ENCODE measurements around the gene FRK. TPM values are rescaled to one million over a fixed set of nuclear protein-coding genes. Genes with fewer than 3 reads are reported as not detected.

The FRK gene
- polyA plus RNA-seq (2011; rRNA removed) (6.7 and 8.9 TPM in 2 replicates), polyA plus RNA-seq (2017; fragmentation: RNase III; extraction: RNeasy Plus Mini Kit Qiagen cat#74134 plus additional on column Dnase treatment) (1.7 to 2.2 TPM (median 2.1 TPM) in 3 replicates), polyA minus RNA-seq (2011; rRNA and poly(A)+ RNA removed) (15.4 and 18.7 TPM in 2 replicates)
- 0.67 and 0.93 TPM in 2 replicates for polyA plus RNA-seq (2012; cell fraction: cytosol; rRNA removed)
- polyA plus RNA-seq (2012; cell fraction: nucleus; rRNA removed): 0.82 and 1.2 TPM in 2 replicates

- peak within 1 kb of the TSS; percentile 72 for H3K4me3 ChIP-seq
- POLR2A ChIA-PET: interaction anchor here (0.6 to 1.3 kb wide), 10 partner anchors 13 to 49 kb away, joined by 3 to 17 read pairs (median 4); partner anchors contain the start of gene NT5DC1
- TF ChIP-seq EHF (CRISPR knock-in tag; IDR thresholded peaks at IDR 0.05) (no peak), BCL3 (IDR thresholded peaks at IDR 0.05) (0 out of 3 replicates have a peak, but pooled peaks have one; percentile 48), HOXA7 (CRISPR knock-in tag; IDR thresholded peaks at IDR 0.05) (no peak), RAD21 (conservative IDR thresholded peaks at IDR 0.05 in 1 of 2, IDR thresholded peaks at IDR 0.05 in 1 of 2) (0 out of 5 replicates have a peak, but pooled peaks of 1 of the 2 experiments have one; percentile 15), JUN (IDR thresholded peaks at IDR 0.05) (peak; percentile 29 to 61; a peak in 2 of 5 replicates), CTCF (IDR thresholded peaks at IDR 0.05) (peak; percentile 29; the same call in 2 of the 3 replicates), POLR2A (IDR thresholded peaks at IDR 0.05; ENCODE audit: low read length) (peak; percentile 35; the same call in 1 of the 2 replicates)
- FAIRE-seq (no peak), DNase-seq (ENCODE audit: low read depth in 1 of 2, low spot score in 1 of 2) (peak; percentile 32 to 87), ATAC-seq (peak; percentile 91 to 95)
- 3% methylated on average over 7 of the region's 7 CpGs for WGBS (ENCODE audit: missing lambda C conversion rate)
- CTCF ChIA-PET: interaction anchor here (0.8 to 3.4 kb wide), 21 partner anchors 9 to 60 kb away, joined by 3 to 20 read pairs (median 5); partner anchors contain the start of gene NT5DC1
- H3K9me3 ChIP-seq: no peaks in the 10 kb centered on the region
- H3K4me1 ChIP-seq: peaks cover 20% of the 10 kb centered on the region
- H3K27ac ChIP-seq: peak within 1 kb of the TSS; percentile 84 to 92
- peak within 1 kb of the TSS; percentile 82 for H3K4me2 ChIP-seq
Measured at GRCh38 chr6:116060572-116061283, at the start of gene FRK. Gene FRK (minus strand): TSS chr6:116060891. CDS start chr6:116060311, 580 bp downstream.

GRCh38 chr6:116108836-116109235, 48.1 kb upstream of the FRK start:
- Histone ChIP-seq H3K9me3 (no peaks in the 10 kb centered on the region), H3K4me3 (no peak overlapping the region), H3K4me2 (no peak overlapping the region), H3K4me1 (peaks cover 18% of the 10 kb centered on the region; the same call in 2 of the 3 replicates), H3K27ac (no peak overlapping the region)
- TF ChIP-seq CEBPB (IDR thresholded peaks at IDR 0.05) (no peak), MAX (IDR thresholded peaks at IDR 0.05) (no peak), KDM5A (IDR thresholded peaks at IDR 0.05) (no peak), EHF (CRISPR knock-in tag; IDR thresholded peaks at IDR 0.05) (no peak), TP53 (CRISPR knock-in tag; IDR thresholded peaks at IDR 0.05) (no peak), BCL3 (IDR thresholded peaks at IDR 0.05) (no peak), ATOH8 (CRISPR knock-in tag; IDR thresholded peaks at IDR 0.05; ENCODE audit: low read depth) (no peak), RNF2 (IDR thresholded peaks at IDR 0.05; ENCODE audit: borderline replicate concordance, low read depth) (no peak), FOXS1 (CRISPR knock-in tag; IDR thresholded peaks at IDR 0.05) (no peak), NR3C1 (IDR thresholded peaks at IDR 0.05) (no peak), HES2 (IDR thresholded peaks at IDR 0.05) (no peak), CTCF (IDR thresholded peaks at IDR 0.05) (no peak), PBX3 (IDR thresholded peaks at IDR 0.05) (no peak), SMC3 (IDR thresholded peaks at IDR 0.05) (no peak), SREBF2 (IDR thresholded peaks at IDR 0.05) (no peak), ESRRA (IDR thresholded peaks at IDR 0.05; ENCODE audit: borderline replicate concordance, low read length) (no peak), GATA3 (IDR thresholded peaks at IDR 0.05; ENCODE audit: borderline replicate concordance) (no peak)
- ATAC-seq (no peak), FAIRE-seq (no peak), DNase-seq (ENCODE audit: low read depth in 1 of 2, low spot score in 1 of 2) (no peak)
- 31% methylated on average over 1 of the region's 1 CpG for WGBS (ENCODE audit: missing lambda C conversion rate)
- POLR2A ChIA-PET: no interaction called here
- CTCF ChIA-PET: interaction anchor here (1.7 kb wide), 1 partner anchor 97 kb away, joined by 8 read pairs; no protein-coding TSS in a partner anchor
